ENCODE measurements around the gene ALKBH8. TPM values are rescaled to one million over a fixed set of nuclear protein-coding genes. Genes with fewer than 3 reads are reported as not detected.

ALKBH8 gene
- total and polyA plus RNA-seq, 2 experiments from 2014 or later = 6.6 to 10.7 TPM

DNA sequence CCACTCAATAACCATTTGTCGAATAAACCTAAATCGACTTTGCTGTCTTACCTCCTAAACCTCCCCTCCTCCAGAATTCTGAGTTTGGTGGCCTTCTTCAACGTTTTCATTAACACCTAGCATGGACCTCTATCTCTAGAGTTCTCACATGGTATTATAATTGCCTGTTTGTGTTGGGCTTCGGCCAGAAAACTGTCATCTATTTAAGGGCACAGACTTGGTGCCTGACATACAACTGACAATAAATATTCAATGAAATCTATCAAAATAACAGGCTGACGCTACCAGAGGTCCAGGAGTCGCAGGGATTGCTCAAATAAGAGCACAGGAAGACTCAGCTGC, 687 bp downstream of the ALKBH8 start:
- Histone ChIP-seq H3K36me3 (ENCODE audit: low read depth) (no peaks in the 10 kb centered on the region), H3K9me3 (ENCODE audit: low read depth) (no peaks in the 10 kb centered on the region), H3K79me2 (ENCODE audit: insufficient read depth) (peaks cover 10% of the 10 kb centered on the region), H3K4me1 (ENCODE audit: insufficient read depth) (peaks cover 50% of the 10 kb centered on the region), H3K4me2 (ENCODE audit: unreplicated experiment) (peak overlapping the region; percentile 100), H3K9me2 (ENCODE audit: insufficient read depth) (no peaks in the 10 kb centered on the region), H3K27me3 (replicated peaks; ENCODE audit: insufficient read depth) (no peaks in the 10 kb centered on the region), H3F3A (ENCODE audit: insufficient read depth) (peaks cover 49% of the 10 kb centered on the region), H3K27ac (peak overlapping the region; percentile 94), H2AFZ (peak overlapping the region; percentile 99), H4K20me1 (ENCODE audit: insufficient read depth) (no peaks in the 10 kb centered on the region), H3K9ac (peak overlapping the region; percentile 90), H3K4me3 (peak overlapping the region; percentile 91)
- 1 to 2% methylated on average over 6 of the region's 6 CpGs for whole genome bisulfite sequencing, 2 experiments (ENCODE audit: low coverage in 1 of 2, low lambda C conversion rate in 2 of 2, missing lambda C conversion rate in 2 of 2)
- in situ Hi-C loops (cut with MboI) = no loop called here
- DNase-seq = no peak
- TF ChIP-seq EZH2phosphoT487 (IDR thresholded peaks at IDR 0.05; ENCODE audit: insufficient read depth, low read depth) = no peak
- TF ChIP-seq EZH2 (IDR thresholded peaks at IDR 0.05; ENCODE audit: insufficient read depth, poor library complexity, severe bottlenecking) = no peak

DNA sequence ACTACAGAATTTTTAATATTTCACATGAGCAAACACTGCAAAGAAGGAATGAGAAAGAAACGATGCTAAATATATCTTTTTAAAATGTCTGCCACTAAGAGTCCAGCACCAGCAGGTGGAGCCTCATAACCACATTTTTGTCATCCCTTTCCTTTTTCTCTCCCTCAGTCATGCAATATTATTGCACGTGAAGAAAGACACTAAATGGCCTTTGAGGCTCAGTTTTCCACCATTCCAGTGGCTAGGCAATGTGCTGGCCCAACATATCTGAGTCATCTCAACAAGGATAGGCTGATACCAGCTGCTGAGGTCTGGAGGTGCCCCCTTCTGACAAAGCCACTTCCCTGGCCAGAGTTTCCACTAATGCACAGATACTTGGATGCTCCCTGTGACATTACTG, 1.8 kb downstream of the ALKBH8 start:
- peaks cover 50% of the 10 kb centered on the region for H3K4me1 ChIP-seq (ENCODE audit: insufficient read depth)
- H3K4me2 ChIP-seq (ENCODE audit: unreplicated experiment) = peak overlapping the region; percentile 100
- TF ChIP-seq EZH2phosphoT487 (IDR thresholded peaks at IDR 0.05; ENCODE audit: insufficient read depth, low read depth) (no peak), EZH2 (IDR thresholded peaks at IDR 0.05; ENCODE audit: insufficient read depth, poor library complexity, severe bottlenecking) (no peak)
- H3K79me2 ChIP-seq (ENCODE audit: insufficient read depth) = peaks cover 10% of the 10 kb centered on the region
- no peaks in the 10 kb centered on the region for H3K36me3 ChIP-seq (ENCODE audit: low read depth)
- no peaks in the 10 kb centered on the region for H3K27me3 ChIP-seq (replicated peaks; ENCODE audit: insufficient read depth)
- no peak overlapping the region for H2AFZ ChIP-seq
- in situ Hi-C loops (cut with MboI) = no loop called here
- H4K20me1 ChIP-seq (ENCODE audit: insufficient read depth) = no peaks in the 10 kb centered on the region
- WGBS, 2 experiments (ENCODE audit: low coverage in 1 of 2, low lambda C conversion rate in 2 of 2, missing lambda C conversion rate in 2 of 2) = 1 to 2% methylated on average over 2 of the region's 2 CpGs
- peak overlapping the region; percentile 94 for H3K27ac ChIP-seq
- peak overlapping the region; percentile 91 for H3K4me3 ChIP-seq
- peak; percentile 81 for DNase-seq
- H3K9ac ChIP-seq = peak overlapping the region; percentile 90
- no peaks in the 10 kb centered on the region for H3K9me2 ChIP-seq (ENCODE audit: insufficient read depth)
- H3K9me3 ChIP-seq (ENCODE audit: low read depth) = no peaks in the 10 kb centered on the region
- H3F3A ChIP-seq (ENCODE audit: insufficient read depth) = peaks cover 49% of the 10 kb centered on the region

DNA sequence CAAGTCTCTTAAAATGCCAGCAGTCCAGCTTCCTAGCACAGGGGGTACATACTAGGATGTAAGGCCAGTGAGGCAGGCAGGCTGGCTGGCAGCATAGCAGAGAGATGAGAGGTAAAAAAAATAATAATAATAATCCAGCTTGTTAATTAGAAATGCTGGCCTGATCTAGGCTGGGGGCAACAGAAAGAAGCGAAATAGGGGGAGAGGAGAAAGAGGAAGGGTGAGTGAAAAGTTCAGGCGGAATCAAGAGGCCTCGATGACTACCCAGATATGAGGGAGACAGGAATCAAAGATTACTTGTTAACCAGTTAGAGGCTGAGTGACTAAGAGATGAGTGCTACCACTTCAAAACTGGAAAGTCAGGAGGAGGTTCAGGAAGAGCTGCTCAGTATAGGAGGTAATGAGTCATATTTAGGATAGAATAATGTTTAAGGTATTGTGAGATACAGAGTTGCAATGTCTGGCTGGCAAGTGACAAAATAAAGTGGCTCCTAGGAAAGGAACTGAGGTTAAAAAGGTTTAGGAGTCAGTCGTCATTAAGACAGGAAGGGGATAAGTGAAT, 2.8 kb downstream of the ALKBH8 start:
- H3K4me3 ChIP-seq = peak overlapping the region; percentile 33; the same call in 1 of the 2 replicates
- no peaks in the 10 kb centered on the region for H3K9me3 ChIP-seq (ENCODE audit: low read depth)
- H3K27me3 ChIP-seq (replicated peaks; ENCODE audit: insufficient read depth) = no peaks in the 10 kb centered on the region
- peak overlapping the region; percentile 65 for H3K4me2 ChIP-seq (ENCODE audit: unreplicated experiment)
- peak; percentile 92 for DNase-seq
- peaks cover 49% of the 10 kb centered on the region for H3F3A ChIP-seq (ENCODE audit: insufficient read depth)
- peak overlapping the region; percentile 94 for H3K27ac ChIP-seq
- H3K4me1 ChIP-seq (ENCODE audit: insufficient read depth) = peaks cover 50% of the 10 kb centered on the region
- H2AFZ ChIP-seq = no peak overlapping the region
- no peaks in the 10 kb centered on the region for H3K36me3 ChIP-seq (ENCODE audit: low read depth)
- 3 to 8% methylated on average over 4 of the region's 4 CpGs for WGBS, 2 experiments (ENCODE audit: low coverage in 1 of 2, low lambda C conversion rate in 2 of 2, missing lambda C conversion rate in 2 of 2)
- H4K20me1 ChIP-seq (ENCODE audit: insufficient read depth) = no peaks in the 10 kb centered on the region
- in situ Hi-C loops (cut with MboI) = no loop called here
- peaks cover 10% of the 10 kb centered on the region for H3K79me2 ChIP-seq (ENCODE audit: insufficient read depth)
- H3K9ac ChIP-seq = peak overlapping the region; percentile 90
- TF ChIP-seq EZH2 (IDR thresholded peaks at IDR 0.05; ENCODE audit: insufficient read depth, poor library complexity, severe bottlenecking) (no peak), EZH2phosphoT487 (IDR thresholded peaks at IDR 0.05; ENCODE audit: insufficient read depth, low read depth) (no peak)
- H3K9me2 ChIP-seq (ENCODE audit: insufficient read depth) = no peaks in the 10 kb centered on the region

DNA sequence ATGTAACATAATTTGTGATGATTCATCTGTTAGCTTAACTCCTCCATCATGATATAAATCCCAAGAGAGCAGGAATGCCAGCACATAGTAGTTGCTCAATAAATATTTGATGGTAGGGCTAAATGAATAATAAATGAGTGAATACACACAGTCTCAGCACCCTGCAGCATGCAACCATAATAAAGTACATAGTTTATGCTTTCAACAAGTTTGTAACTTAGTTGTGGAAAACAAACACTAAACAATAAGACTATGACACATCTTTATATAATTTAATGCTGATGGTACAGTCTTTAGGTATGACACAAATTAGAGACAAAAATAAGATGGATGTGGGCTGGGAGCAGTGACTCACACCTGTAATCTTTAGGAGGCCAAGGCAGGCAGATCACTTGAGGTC, 3.8 kb downstream of the ALKBH8 start:
- Histone ChIP-seq H2AFZ (no peak overlapping the region), H3K9me3 (ENCODE audit: low read depth) (no peaks in the 10 kb centered on the region), H3K9me2 (ENCODE audit: insufficient read depth) (no peaks in the 10 kb centered on the region), H3K4me3 (no peak overlapping the region), H3K27ac (peak overlapping the region; percentile 94), H3K79me2 (ENCODE audit: insufficient read depth) (peaks cover 10% of the 10 kb centered on the region), H3F3A (ENCODE audit: insufficient read depth) (peaks cover 49% of the 10 kb centered on the region), H3K4me1 (ENCODE audit: insufficient read depth) (peaks cover 50% of the 10 kb centered on the region), H3K36me3 (ENCODE audit: low read depth) (no peaks in the 10 kb centered on the region), H3K4me2 (ENCODE audit: unreplicated experiment) (peak overlapping the region; percentile 65), H4K20me1 (ENCODE audit: insufficient read depth) (no peaks in the 10 kb centered on the region), H3K9ac (peak overlapping the region; percentile 90), H3K27me3 (replicated peaks; ENCODE audit: insufficient read depth) (no peaks in the 10 kb centered on the region)
- peak; percentile 95 for DNase-seq
- TF ChIP-seq EZH2phosphoT487 (IDR thresholded peaks at IDR 0.05; ENCODE audit: insufficient read depth, low read depth) = peak; percentile 99
- no peak for TF ChIP-seq EZH2 (IDR thresholded peaks at IDR 0.05; ENCODE audit: insufficient read depth, poor library complexity, severe bottlenecking)
- in situ Hi-C loops (cut with MboI) = no loop called here

DNA sequence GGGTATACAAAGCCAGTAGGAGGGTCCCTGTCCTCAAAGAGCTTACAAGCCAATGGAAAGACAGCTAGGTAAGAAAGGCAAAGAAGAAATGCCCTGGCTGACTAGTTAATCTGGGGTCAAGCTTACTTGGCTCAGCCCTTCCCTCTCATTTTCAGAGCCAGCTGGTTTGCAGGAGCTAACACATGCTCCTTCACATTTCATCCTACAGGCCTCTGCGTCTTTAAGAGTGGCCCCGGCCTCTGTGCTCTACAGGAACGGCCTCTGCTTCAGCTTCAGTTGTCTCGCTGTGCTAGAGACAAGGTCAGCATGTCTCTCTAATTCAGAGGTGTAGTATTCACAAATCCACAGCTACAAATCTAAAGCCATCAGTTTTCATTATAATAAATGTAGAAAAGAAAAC, 15.2 kb downstream of the ALKBH8 start:
- in situ Hi-C loops (cut with MboI) = no loop called here

More for the DNA sequence above, 15.2 kb downstream of the ALKBH8 start:
- Histone ChIP-seq H3K9me3 (ENCODE audit: low read depth) (no peaks in the 10 kb centered on the region), H3K36me3 (ENCODE audit: low read depth) (peaks cover 18% of the 10 kb centered on the region; the same call in 1 of the 2 replicates), H3K27ac (no peak overlapping the region), H3K9ac (no peak overlapping the region), H3K9me2 (ENCODE audit: insufficient read depth) (no peaks in the 10 kb centered on the region), H4K20me1 (ENCODE audit: insufficient read depth) (no peaks in the 10 kb centered on the region), H3F3A (ENCODE audit: insufficient read depth) (peaks cover 9% of the 10 kb centered on the region), H2AFZ (no peak overlapping the region), H3K27me3 (replicated peaks; ENCODE audit: insufficient read depth) (no peaks in the 10 kb centered on the region), H3K4me3 (no peak overlapping the region), H3K4me2 (ENCODE audit: unreplicated experiment) (no peak overlapping the region), H3K4me1 (ENCODE audit: insufficient read depth) (peaks cover 8% of the 10 kb centered on the region), H3K79me2 (ENCODE audit: insufficient read depth) (no peaks in the 10 kb centered on the region)
- 94 to 100% methylated on average over 4 of the region's 4 CpGs for WGBS, 2 experiments (ENCODE audit: low coverage in 1 of 2, low lambda C conversion rate in 2 of 2, missing lambda C conversion rate in 2 of 2)
- no peak for DNase-seq
- TF ChIP-seq EZH2 (IDR thresholded peaks at IDR 0.05; ENCODE audit: insufficient read depth, poor library complexity, severe bottlenecking) (no peak), EZH2phosphoT487 (IDR thresholded peaks at IDR 0.05; ENCODE audit: insufficient read depth, low read depth) (no peak)

All from GM23248 (cell line).